ENCODE results near the gene CACNA1C.

The CACNA1C gene

GRCh38 chr12:2406903-2407302 is 354.1 kb downstream of the CACNA1C start:
- no peak for DNase-seq (ENCODE audit: low spot score)
- TF ChIP-seq, protein P1, sequence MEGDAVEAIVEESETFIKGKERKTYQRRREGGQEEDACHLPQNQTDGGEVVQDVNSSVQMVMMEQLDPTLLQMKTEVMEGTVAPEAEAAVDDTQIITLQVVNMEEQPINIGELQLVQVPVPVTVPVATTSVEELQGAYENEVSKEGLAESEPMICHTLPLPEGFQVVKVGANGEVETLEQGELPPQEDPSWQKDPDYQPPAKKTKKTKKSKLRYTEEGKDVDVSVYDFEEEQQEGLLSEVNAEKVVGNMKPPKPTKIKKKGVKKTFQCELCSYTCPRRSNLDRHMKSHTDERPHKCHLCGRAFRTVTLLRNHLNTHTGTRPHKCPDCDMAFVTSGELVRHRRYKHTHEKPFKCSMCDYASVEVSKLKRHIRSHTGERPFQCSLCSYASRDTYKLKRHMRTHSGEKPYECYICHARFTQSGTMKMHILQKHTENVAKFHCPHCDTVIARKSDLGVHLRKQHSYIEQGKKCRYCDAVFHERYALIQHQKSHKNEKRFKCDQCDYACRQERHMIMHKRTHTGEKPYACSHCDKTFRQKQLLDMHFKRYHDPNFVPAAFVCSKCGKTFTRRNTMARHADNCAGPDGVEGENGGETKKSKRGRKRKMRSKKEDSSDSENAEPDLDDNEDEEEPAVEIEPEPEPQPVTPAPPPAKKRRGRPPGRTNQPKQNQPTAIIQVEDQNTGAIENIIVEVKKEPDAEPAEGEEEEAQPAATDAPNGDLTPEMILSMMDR (IDR thresholded peaks at IDR 0.05; ENCODE audit: extremely low read depth, missing control alignments), result no peak

DNA sequence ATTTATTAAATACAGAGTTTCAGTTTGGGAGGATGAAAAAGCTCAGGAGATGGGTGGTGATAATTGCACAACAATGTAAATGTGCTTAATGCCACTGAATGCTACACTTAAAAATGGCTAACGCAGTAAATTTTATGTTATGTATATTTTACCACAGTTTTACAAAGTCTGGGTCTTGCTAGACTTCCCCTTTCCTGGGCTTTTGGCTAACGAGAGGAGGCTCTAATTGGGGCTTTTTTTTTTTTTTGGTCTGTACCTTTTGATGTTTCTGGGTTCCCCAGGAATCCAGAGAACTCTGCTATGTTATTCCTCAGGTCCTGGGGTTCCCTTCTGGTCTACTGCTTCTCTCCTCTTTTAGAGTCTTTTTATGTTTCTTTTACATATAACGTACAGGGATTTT is 355.5 kb downstream of the CACNA1C start:
- DNase-seq (ENCODE audit: low spot score), result no peak
- TF ChIP-seq, protein P1 (IDR thresholded peaks at IDR 0.05; ENCODE audit: extremely low read depth, missing control alignments), result no peak

GRCh38 chr12:2409656-2410265 is 357.0 kb downstream of the CACNA1C start:
- TF ChIP-seq, protein P1 (IDR thresholded peaks at IDR 0.05; ENCODE audit: extremely low read depth, missing control alignments), result no peak

DNA sequence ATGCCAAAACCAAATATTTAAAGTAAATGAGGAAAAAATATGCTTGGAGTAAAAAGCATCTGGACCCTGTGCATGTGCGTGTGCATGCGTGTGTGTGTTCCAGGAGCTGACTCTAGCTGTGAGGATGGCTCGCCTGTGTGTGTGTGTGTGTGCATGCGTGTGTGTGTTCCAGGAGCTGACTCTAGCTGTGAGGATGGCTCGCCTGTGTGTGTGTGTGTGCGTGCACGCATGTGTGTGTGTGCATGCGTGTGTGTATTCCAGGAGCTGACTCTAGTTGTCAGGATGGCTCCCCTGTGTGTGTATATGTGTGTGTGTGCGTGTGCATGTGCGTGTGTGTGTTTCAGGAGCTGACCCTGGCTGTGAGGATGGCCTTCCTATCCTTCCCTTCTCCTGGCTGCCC is 357.7 kb downstream of the CACNA1C start:
- DNase-seq (ENCODE audit: low spot score), result no peak
- TF ChIP-seq, protein P1 (IDR thresholded peaks at IDR 0.05; ENCODE audit: extremely low read depth, missing control alignments), result no peak

More at GRCh38 chr12:2409656-2410265, 357.0 kb downstream of the CACNA1C start:
- no peak for DNase-seq (ENCODE audit: low spot score)

- TF ChIP-seq, protein P1 (IDR thresholded peaks at IDR 0.05; ENCODE audit: extremely low read depth, missing control alignments), result no peak
- DNase-seq (ENCODE audit: low spot score), result no peak
These were observed 358.2 kb downstream of the CACNA1C start for GRCh38 chr12:2411011-2411410.

DNA sequence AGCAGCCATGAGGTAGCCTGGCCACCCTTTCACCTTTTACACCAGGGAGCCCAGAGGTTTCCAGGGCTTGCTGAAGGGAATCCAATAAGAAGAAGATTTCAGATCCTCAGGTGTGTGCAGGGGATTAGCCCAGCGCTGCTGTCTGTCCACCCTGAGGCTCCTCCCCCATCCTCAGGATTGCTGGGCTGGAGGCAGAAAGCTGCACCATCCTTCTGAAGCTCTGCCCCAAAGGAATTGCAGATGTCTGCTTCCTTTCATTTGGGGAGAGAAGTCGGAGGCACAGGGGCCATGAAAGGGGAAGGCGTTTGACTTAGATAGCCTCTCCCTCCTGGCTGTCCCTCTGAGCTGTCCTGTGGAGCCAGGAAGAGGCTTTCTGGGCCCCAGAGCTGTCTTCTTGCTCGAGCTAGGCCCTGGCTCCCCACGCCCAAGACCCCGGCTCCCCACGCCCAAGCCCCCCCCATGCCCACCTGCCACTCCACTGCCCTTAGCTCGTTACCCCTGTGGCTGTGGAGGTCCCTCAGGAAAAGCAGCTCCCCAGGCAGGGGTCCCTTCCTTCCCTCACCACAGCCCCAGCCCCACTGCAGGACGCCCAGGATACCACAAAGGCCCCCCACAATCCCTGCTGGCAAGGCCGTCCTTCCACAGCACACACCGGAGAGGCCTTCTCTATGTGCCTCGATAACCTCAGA is 359.0 kb downstream of the CACNA1C start:
- no peak for DNase-seq (ENCODE audit: low spot score)
- TF ChIP-seq, protein P1 (IDR thresholded peaks at IDR 0.05; ENCODE audit: extremely low read depth, missing control alignments), result no peak

DNA sequence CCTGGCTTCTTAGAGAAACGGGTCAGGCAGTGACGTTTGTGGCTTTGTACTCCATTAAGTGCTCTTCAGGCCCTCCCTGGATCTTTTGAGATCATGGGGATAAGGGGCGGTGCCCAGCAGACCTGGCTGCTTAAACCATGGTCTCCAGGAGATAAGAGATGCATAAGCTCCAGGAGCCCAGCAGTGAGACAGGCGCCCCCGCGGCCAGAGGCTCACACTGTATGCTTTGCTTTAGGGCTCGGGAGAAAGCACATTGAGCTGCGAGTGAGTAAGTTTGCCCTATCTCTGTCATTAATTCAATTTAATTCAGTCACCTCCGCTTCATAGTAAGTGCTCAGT is 359.5 kb downstream of the CACNA1C start:
- TF ChIP-seq, protein P1 (IDR thresholded peaks at IDR 0.05; ENCODE audit: extremely low read depth, missing control alignments), result no peak

More for the DNA sequence above, 359.5 kb downstream of the CACNA1C start:
- DNase-seq (ENCODE audit: low spot score), result no peak

Measured in GM20000 (cell line).